MCF 10A (cell line): Measurements from ENCODE around the gene CHST10. TPM values are rescaled to one million over a fixed set of nuclear protein-coding genes. Genes with fewer than 3 reads are reported as not detected.

Experiments used
- BruUV-seq: library from RNA; stranded (reverse); fragments of 400-500 nt; replicated peaks from 2 replicates; lab custom pipeline; 2021; lab: Mats Ljungman, UMichigan
- CTCF ChIA-PET: fragments of 300-600 bp; sonication (Branson Sonifier 250); formaldehyde crosslinking; extraction: SDS; loops from one replicate; lab custom pipeline; 2021; ENCODE audit warnings: antibody characterized with exemption, inconsistent platforms; lab: Yijun Ruan, JAX
- POLR2A ChIA-PET: fragments of 300-600, 350-650 bp; sonication (Branson Sonifier 250); formaldehyde crosslinking; extraction: SDS; loops from one replicate; lab custom pipeline; 2020; ENCODE audit warnings: antibody characterized with exemption, inconsistent platforms; lab: Yijun Ruan, JAX
- DNase-seq: peaks from one replicate; pipeline ENCODE4 v3.0.0-alpha.2; 2018; ENCODE audit not compliant: unreplicated experiment
- H3K27ac Mint-ChIP-seq: one replicate; pipeline ENCODE4 v1.8.0; 2022; ENCODE audit warnings: mild to moderate bottlenecking, low read depth, mixed read lengths; ENCODE audit not compliant: unreplicated experiment
- H3K27me3 Mint-ChIP-seq: one replicate; pipeline ENCODE4 v1.8.0; 2022; ENCODE audit warnings: mixed read lengths; ENCODE audit not compliant: insufficient read depth, unreplicated experiment
- H3K36me3 Mint-ChIP-seq: one replicate; pipeline ENCODE4 v1.8.0; 2022; ENCODE audit warnings: mild to moderate bottlenecking, moderate library complexity, mixed read lengths; ENCODE audit not compliant: insufficient read depth, unreplicated experiment
- H3K4me1 Mint-ChIP-seq: one replicate; pipeline ENCODE4 v1.8.0; 2022; ENCODE audit warnings: mixed read lengths; ENCODE audit not compliant: insufficient read depth, unreplicated experiment
- H3K4me3 Mint-ChIP-seq: one replicate; pipeline ENCODE4 v1.8.0; 2022; ENCODE audit warnings: mild to moderate bottlenecking, moderate library complexity, mixed read lengths; ENCODE audit not compliant: unreplicated experiment
- H3K9me3 Mint-ChIP-seq: one replicate; pipeline ENCODE4 v1.8.0; 2022; ENCODE audit warnings: mixed read lengths; ENCODE audit not compliant: unreplicated experiment
- CTCF ChIP-seq: fragments of 200-600 bp; IDR thresholded peaks from one replicate; pipeline ENCODE4 v1.8.0; 2022; ENCODE audit warnings: antibody characterized with exemption, mild to moderate bottlenecking; ENCODE audit not compliant: unreplicated experiment
- intact Hi-C: fragments of 100-400 bp; cut with micrococcal nuclease; formaldehyde crosslinking; loops from 2 replicates; pipeline ENCODE4 v1.14.1; 2022
- total RNA-seq: library from RNA; stranded (reverse); gene quantifications from 2 replicates; pipeline ENCODE4 v1.2.3, GENCODE V29; 2022

CHST10 gene
- total RNA-seq, 1 experiment from 2014 or later, result 2.3 TPM

DNA sequence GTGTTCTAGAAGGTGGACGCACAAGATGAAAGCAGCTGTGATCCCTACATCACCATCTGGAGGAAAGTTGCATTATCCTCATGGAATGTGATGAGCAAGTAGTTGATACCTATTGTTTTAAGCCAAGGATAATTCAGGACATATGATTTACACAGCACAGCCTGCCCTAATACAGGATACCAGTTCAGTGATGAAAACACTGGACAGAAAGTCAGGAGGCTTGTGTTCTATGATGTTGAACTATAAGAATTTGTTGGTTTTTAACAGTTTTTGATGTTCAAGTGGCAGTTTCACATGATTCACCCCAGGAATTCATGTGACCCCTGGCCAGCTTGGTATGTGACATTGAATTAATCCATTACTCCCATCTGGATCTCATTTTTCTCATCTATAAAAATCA is 6.2 kb upstream of the CHST10 start:
- intact Hi-C loops, result loop anchor here (10.0 kb wide), 1 partner anchor 141 kb away; the partner anchor contains the start of gene PDCL3
- ChIA-PET POLR2A (no interaction called here), CTCF (no interaction called here)
- peaks cover 6% of the 10 kb centered on the region for H3K4me1 Mint-ChIP-seq
- H3K4me3 Mint-ChIP-seq, result no peak overlapping the region
- no peaks in the 10 kb centered on the region for H3K9me3 Mint-ChIP-seq
- no peak for DNase-seq
- H3K27ac Mint-ChIP-seq, result no peak overlapping the region
- no TSS peak for BruUV-seq
- no peaks in the 10 kb centered on the region for H3K36me3 Mint-ChIP-seq
- H3K27me3 Mint-ChIP-seq, result peaks cover 33% of the 10 kb centered on the region
- no peak for TF ChIP-seq CTCF

DNA sequence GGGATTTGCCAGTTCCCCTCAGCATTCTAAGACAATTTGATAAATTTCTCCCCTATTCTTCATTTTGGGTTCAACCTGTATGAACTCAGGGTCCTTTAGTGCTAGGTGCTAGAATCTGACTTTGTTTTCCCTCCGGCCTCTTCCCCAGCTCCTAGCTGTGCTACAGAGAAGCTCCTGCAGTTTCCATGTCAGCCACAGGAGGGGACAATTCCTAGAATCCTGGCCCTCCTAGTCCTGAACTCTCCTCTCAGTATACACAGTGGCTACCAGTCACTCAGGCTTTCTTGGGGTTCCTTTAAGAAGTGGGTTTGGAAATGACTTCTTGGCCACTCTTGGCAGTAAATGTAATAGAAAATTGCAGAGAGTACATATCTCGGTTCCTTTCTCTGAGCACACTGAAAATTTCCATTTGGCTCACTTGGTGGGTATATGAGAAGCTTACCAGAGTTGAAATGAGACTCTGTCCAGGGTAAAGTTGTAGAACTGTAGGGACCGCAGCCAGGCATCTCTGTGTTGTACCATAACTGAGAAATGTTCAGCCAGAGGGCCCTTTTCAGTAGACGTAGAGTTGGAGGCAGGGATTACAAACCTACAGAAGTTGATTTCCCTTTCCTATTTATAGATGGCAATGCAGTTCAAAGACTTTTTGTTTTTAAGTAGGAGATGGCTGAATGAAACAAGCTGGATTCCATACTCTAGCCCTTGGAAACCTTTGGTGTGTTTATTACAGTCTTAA is 5.0 kb upstream of the CHST10 start:
- H3K36me3 Mint-ChIP-seq, result no peaks in the 10 kb centered on the region
- intact Hi-C loops, result loop anchor here (10.0 kb wide), 1 partner anchor 142 kb away; the partner anchor contains the start of gene PDCL3
- TF ChIP-seq CTCF, result peak; percentile 23
- no peaks in the 10 kb centered on the region for H3K9me3 Mint-ChIP-seq
- peaks cover 29% of the 10 kb centered on the region for H3K27me3 Mint-ChIP-seq
- POLR2A ChIA-PET, result no interaction called here
- no peak overlapping the region for H3K27ac Mint-ChIP-seq
- H3K4me3 Mint-ChIP-seq, result no peak overlapping the region
- CTCF ChIA-PET, result interaction anchor here (0.6 to 1.2 kb wide), 7 partner anchors 10 to 299 kb away, joined by 3 to 7 read pairs (median 3); no protein-coding TSS in a partner anchor
- peak; percentile 51 for DNase-seq
- BruUV-seq, result no TSS peak
- H3K4me1 Mint-ChIP-seq, result peaks cover 6% of the 10 kb centered on the region

DNA sequence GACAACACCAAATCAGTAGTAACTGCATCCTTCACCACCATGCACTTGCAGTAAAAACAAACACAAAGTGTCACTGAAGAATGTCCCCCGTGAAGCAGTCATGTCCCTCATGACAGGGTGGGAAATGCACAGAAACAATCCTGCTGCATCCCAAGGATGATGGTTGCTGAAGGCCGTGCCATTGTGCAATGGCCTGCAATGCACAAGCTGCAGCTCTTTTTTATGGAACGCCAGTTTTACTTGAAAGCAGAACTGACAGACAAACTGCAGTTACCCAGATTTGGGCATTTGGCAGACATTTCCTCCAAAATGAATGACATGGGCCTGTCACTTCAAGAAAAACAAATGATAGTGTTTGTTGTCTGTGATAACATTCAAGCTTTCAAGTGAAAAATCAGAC is 2.4 kb upstream of the CHST10 start:
- TF ChIP-seq CTCF, result no peak
- Mint-ChIP-seq H3K9me3 (no peaks in the 10 kb centered on the region), H3K4me1 (peaks cover 13% of the 10 kb centered on the region), H3K27ac (no peak overlapping the region), H3K4me3 (no peak overlapping the region), H3K27me3 (peaks cover 30% of the 10 kb centered on the region), H3K36me3 (no peaks in the 10 kb centered on the region)
- intact Hi-C loops, result loop anchor here (10.0 kb wide), 1 partner anchor 145 kb away; the partner anchor contains the start of gene PDCL3
- BruUV-seq, result no TSS peak
- CTCF ChIA-PET, result no interaction called here
- no peak for DNase-seq
- POLR2A ChIA-PET, result interaction anchor here (0.9 kb wide), 1 partner anchor 10 kb away, joined by 3 read pairs; no protein-coding TSS in a partner anchor

GRCh38 chr2:100418406-100418962 is 1.0 kb upstream of the CHST10 start:
- Mint-ChIP-seq H3K27me3 (peaks cover 18% of the 10 kb centered on the region), H3K4me1 (peaks cover 13% of the 10 kb centered on the region), H3K36me3 (peaks cover 4% of the 10 kb centered on the region), H3K4me3 (no peak overlapping the region), H3K27ac (no peak overlapping the region), H3K9me3 (no peaks in the 10 kb centered on the region)
- TF ChIP-seq CTCF, result no peak
- CTCF ChIA-PET, result no interaction called here
- intact Hi-C loops, result no loop called here
- no TSS peak for BruUV-seq
- POLR2A ChIA-PET, result no interaction called here
- DNase-seq, result no peak
